ENCODE data around the gene CPO. TPM values are rescaled to one million over a fixed set of nuclear protein-coding genes. Genes with fewer than 3 reads are reported as not detected.

CPO gene
- total RNA-seq, 2 donors from 2014 or later, result not detected

- no peak overlapping the region for H3K4me3 ChIP-seq
- WGBS, 2 donors, result 23 to 28% methylated on average over 2 of the region's 2 CpGs
- no peaks in the 10 kb centered on the region for H3K36me3 ChIP-seq (replicated peaks in 1 of 2; ENCODE audit: insufficient read depth in 1 of 2, low read depth in 2 of 2)
- no peak for TF ChIP-seq CTCF (IDR thresholded peaks at IDR 0.05)
- no peak for TF ChIP-seq POLR2A (IDR thresholded peaks at IDR 0.05)
- intact Hi-C loops (cut with DNase I), result loop anchor here (5.0 kb wide), 1 partner anchor 492 kb away; no protein-coding TSS in a partner anchor
- no peaks in the 10 kb centered on the region for H3K27me3 ChIP-seq
- DNase-seq (no peak), ATAC-seq (no peak)
- H3K9me3 ChIP-seq, result no peaks in the 10 kb centered on the region
- no peak overlapping the region for H3K27ac ChIP-seq
- no peaks in the 10 kb centered on the region for H3K4me1 ChIP-seq
These were observed 40.6 kb downstream of the CPO start for GRCh38 chr2:206979922-206980321.

- Histone ChIP-seq H3K4me1 (no peaks in the 10 kb centered on the region), H3K27ac (no peak overlapping the region), H3K36me3 (replicated peaks in 1 of 2; ENCODE audit: insufficient read depth in 1 of 2, low read depth in 2 of 2) (no peaks in the 10 kb centered on the region), H3K27me3 (no peaks in the 10 kb centered on the region), H3K9me3 (no peaks in the 10 kb centered on the region), H3K4me3 (no peak overlapping the region)
- no peak for ATAC-seq
- intact Hi-C loops (cut with DNase I), result loop anchor here (5.0 kb wide), 1 partner anchor 492 kb away; no protein-coding TSS in a partner anchor
- no peak for TF ChIP-seq POLR2A (IDR thresholded peaks at IDR 0.05)
- TF ChIP-seq CTCF (IDR thresholded peaks at IDR 0.05), result no peak
- no peak for DNase-seq
These were observed 41.1 kb downstream of the CPO start for GRCh38 chr2:206980413-206980812.

- Histone ChIP-seq H3K36me3 (replicated peaks in 1 of 2; ENCODE audit: insufficient read depth in 1 of 2, low read depth in 2 of 2) (no peaks in the 10 kb centered on the region), H3K27me3 (no peaks in the 10 kb centered on the region), H3K9me3 (no peaks in the 10 kb centered on the region), H3K4me1 (no peaks in the 10 kb centered on the region), H3K27ac (no peak overlapping the region), H3K4me3 (no peak overlapping the region)
- TF ChIP-seq POLR2A (IDR thresholded peaks at IDR 0.05) (no peak), CTCF (IDR thresholded peaks at IDR 0.05) (no peak)
- ATAC-seq (no peak), DNase-seq (no peak)
- intact Hi-C loops (cut with DNase I), result loop anchor here (5.0 kb wide), 1 partner anchor 491 kb away; no protein-coding TSS in a partner anchor
- 50 to 59% methylated on average over 12 of the region's 12 CpGs for WGBS, 2 donors
These were observed 41.9 kb downstream of the CPO start for GRCh38 chr2:206981086-206981674.

GRCh38 chr2:206981739-206982340 is 42.5 kb downstream of the CPO start:
- no peak overlapping the region for H3K27ac ChIP-seq
- no peaks in the 10 kb centered on the region for H3K36me3 ChIP-seq (replicated peaks in 1 of 2; ENCODE audit: insufficient read depth in 1 of 2, low read depth in 2 of 2)
- 37 to 44% methylated on average over 8 of the region's 8 CpGs for WGBS, 2 donors
- DNase-seq (peak; percentile 38 to 56 (median 48)), ATAC-seq (no peak)
- no peak overlapping the region for H3K4me3 ChIP-seq
- intact Hi-C loops (cut with DNase I), result loop anchor here (5.0 kb wide), 1 partner anchor 490 kb away; no protein-coding TSS in a partner anchor
- TF ChIP-seq CTCF (IDR thresholded peaks at IDR 0.05), result peak in 6 of 7 experiments; percentile 27 to 56 (median 44)
- no peak for TF ChIP-seq POLR2A (IDR thresholded peaks at IDR 0.05)
- H3K4me1 ChIP-seq, result no peaks in the 10 kb centered on the region
- no peaks in the 10 kb centered on the region for H3K9me3 ChIP-seq
- H3K27me3 ChIP-seq, result no peaks in the 10 kb centered on the region
